Left colon (tissue), 2 donors: Measurements from ENCODE around the gene GNS. TPM values are rescaled to one million over a fixed set of nuclear protein-coding genes. Genes with fewer than 3 reads are reported as not detected.
"Not testable (repeated sequence)": the region's sequence is repeated elsewhere in the genome, so short reads cannot be mapped to it uniquely, and the experiment has no call there.

Experiments
- ATAC-seq: fragments of 200-7000 bp; cut with Tn5 transposase; one replicate; pipeline ENCODE4 v1.9.1; 2020; ENCODE audit warnings: mild to moderate bottlenecking, moderate library complexity
- DNase-seq, 2 donors: peaks; one replicate each; pipeline ENCODE4 v3.0.0-alpha.2; 2020
- intact Hi-C, 2 donors: fragments of 100-400 bp; cut with DNase I in 1 of 2; cut with micrococcal nuclease in 1 of 2; formaldehyde crosslinking; loops; one replicate each; pipeline versions ENCODE4 v1.11.2 to v1.14.0; 2022; cut with DNase I, micrococcal nuclease
- total RNA-seq, 2 donors: library from RNA; stranded (reverse); fragmentation: NEBNext Ultra II Directional; extraction: Animal tissue kit (Norgen Biotek cat#: 25700); gene quantifications; one replicate each; pipeline ENCODE4 v1.2.1, GENCODE V29; 2021
- donor health status: DM: no; HTN: no; CAD: no.
- donor health status: DM: yes; HTN: yes; CAD: no.

Gene GNS
- total RNA-seq, 2 donors from 2014 or later: 59.6 to 70.8 TPM

DNA sequence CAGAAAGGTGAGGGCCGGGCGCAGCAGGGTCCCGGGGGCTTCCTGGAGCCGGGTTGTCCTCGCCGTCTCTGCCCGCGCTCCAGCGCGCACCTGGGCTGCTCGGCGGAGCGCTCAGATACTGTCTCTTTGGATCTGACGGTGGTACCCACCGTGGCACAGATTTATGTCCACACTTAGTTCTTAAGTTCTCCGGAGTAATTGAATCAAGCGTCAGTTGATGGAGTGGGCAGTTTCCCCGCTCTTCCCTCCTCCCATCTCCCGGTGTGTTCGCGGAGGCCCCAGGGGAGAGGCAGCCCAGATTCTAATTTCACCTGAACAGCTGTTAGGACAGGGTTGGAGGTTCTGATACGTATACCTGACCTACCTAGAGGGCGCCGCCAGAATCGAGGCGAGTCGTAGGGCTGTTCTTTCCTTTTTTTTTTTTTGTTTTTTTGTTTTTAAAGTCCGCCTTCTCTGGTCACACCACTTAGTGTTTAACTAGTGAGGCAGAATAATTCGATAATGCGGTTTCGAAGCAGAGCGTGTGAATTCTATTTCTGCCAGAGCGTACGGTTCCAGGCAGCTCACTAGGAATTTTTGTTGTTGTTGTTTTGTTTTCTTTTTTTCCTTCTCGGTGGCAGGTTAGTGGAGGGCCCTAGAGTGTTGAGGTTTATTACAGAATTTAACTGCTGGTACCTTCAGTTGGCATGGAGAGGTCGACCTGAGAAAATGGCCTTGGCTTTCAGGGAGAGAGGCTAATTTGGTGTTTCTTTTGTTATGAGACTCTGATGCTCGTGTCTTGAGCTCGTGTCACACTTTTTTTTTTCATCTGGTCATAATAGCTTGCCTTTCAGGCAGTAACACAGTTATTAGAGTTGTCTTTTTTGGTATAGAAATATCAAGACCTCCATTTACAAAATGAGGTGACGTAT is 22.3 kb upstream of the GNS start:
- intact Hi-C loops: no loop called here
- ATAC-seq (peak; percentile 48), DNase-seq (peak; percentile 28 to 46)

DNA sequence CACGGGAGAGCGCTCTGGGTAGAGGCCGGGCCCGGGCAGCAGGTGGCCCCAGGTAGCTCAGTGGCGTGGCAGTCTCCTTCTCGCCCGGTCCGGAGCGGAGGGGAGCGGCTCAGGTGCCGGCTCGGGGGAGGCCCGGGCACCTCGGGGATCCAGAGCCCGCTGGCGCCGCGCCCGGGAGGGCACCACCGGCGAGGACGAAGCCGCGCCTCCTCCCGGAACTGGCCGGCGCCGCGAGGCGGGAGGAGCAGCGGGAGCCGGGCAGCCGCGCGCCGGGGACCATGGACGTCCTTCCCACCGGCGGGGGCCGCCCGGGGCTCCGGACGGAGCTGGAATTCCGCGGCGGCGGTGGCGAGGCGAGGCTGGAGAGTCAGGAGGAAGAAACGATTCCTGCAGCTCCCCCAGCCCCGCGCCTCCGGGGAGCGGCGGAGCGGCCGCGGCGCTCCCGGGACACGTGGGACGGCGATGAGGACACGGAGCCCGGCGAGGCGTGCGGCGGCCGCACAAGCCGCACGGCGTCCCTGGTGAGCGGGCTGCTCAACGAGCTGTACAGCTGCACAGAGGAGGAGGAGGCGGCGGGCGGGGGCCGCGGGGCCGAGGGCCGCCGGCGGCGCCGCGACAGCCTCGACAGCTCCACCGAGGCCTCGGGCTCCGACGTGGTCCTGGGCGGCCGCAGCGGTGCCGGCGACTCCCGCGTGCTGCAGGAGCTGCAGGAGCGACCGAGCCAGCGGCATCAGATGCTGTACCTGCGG is 21.5 kb upstream of the GNS start:
- DNase-seq: peak; percentile 62 to 79
- intact Hi-C loops: no loop called here
- peak; percentile 81 for ATAC-seq

DNA sequence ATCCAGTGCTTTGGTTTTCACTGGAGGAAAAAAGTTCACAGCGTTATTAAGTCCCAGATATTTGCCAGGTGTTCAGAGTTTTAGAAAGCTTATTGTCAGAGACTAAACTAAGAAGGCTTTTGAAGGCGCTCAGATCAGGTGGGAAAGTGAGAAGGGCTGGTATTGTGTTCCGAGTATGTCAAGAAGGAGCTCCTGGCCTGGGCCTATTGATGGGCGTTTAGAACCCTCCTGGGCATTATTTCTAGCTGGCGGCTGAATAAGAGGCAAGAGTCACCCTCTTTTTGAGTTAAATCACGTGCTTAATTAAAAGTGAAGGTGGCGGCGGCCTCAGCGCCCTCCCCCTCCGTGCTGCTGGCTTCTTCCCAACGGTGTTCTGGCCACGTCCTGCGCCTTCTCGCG is 20.9 kb upstream of the GNS start:
- no peak for DNase-seq
- intact Hi-C loops: no loop called here
- ATAC-seq: no peak

DNA sequence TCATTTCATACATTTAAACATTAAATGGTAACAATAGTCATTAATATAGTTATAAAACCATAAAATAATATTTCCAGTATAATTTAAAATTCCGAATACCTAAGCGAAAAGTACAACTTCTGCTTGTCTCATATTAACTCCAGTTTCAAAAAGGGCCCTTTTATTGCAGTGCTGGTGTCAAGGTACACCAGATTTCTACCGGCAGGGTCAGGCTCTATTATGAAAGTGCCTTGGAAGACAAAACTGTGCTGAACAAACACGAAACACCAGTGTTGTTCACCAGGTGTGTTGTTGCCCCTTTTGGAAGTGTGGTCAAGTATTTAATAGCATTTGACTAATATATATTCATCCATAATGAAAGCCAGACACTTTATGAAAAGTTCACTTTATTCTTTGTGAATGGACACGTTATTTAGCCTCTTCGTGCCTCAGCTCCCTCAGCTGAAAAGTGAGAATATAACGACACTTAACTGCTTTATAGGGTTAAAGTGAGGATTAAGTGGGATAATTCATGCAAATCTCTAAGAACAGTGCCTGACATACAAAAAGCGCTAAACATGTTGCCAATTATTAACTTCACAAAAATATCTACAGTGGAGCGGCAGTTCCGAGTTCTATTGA is 20.3 kb upstream of the GNS start:
- intact Hi-C loops: no loop called here
- DNase-seq (no peak), ATAC-seq (peak; percentile 46)

DNA sequence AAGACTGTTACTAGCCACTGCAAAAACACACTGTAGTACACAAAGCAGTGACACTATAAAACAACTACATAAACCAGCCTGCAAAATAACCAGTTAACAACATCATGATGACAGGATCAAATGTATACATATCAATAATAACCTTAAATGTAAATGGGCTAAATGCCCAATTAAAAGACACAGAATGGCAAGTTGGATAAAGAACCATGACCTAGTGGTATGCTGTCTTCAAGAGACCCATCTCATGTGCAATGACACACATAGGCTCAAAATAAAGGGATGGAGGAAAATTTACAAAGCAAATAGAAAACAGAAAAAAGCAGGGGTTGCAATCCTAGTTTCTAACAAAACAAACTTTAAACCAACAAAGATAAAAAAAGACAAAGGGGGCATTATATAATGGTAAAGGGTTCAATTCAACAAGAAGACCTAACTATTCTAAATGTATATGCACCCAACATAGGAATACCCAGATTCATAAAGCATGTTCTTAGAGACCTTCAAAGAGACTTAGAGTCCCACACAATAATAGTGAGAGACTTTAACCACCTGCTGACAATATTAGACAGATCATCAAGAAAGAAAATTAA is 16.0 kb upstream of the GNS start:
- ATAC-seq, DNase-seq, intact Hi-C loops: not testable (repeated sequence)

DNA sequence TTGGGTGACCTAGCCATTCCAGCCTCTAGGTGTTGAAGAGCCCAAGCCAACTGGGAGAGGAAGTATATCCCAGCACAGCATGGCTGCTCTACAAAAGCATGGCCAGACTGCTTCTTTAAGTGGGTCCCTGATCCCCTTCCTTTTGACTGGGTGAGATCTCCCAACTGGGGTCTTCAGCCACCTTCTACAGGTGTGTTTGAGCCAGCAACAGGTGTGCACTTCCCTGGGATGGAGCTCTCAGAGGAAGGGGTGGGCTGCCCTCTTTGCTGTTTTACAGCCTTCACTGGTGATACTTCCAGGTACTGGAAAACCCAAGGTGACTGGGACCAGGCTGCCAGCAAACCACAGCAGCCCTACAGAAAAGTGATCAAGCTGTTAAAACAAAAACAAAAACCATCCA is 14.2 kb upstream of the GNS start:
- no peak for ATAC-seq
- intact Hi-C loops: no loop called here
- no peak for DNase-seq

DNA sequence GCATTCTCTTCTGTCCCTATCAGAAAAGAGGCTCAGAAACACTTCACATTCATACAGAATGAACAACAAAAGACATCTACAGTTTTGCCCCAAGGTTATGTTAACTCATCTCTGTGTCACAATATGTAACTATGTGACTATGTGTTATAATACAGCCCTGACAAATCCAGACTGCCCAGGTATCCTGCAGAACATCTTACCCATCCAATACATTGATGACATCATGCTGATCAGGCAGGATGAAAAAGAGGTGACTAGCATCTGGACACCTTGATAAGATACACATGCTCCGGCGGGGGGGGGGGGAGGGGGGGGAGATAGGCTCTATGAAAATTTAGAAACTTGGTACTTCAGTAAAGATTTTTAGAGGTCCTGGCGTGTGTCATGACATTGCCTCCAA is 8.3 kb upstream of the GNS start:
- DNase-seq (no peak), ATAC-seq (no peak)
- intact Hi-C loops: no loop called here

DNA sequence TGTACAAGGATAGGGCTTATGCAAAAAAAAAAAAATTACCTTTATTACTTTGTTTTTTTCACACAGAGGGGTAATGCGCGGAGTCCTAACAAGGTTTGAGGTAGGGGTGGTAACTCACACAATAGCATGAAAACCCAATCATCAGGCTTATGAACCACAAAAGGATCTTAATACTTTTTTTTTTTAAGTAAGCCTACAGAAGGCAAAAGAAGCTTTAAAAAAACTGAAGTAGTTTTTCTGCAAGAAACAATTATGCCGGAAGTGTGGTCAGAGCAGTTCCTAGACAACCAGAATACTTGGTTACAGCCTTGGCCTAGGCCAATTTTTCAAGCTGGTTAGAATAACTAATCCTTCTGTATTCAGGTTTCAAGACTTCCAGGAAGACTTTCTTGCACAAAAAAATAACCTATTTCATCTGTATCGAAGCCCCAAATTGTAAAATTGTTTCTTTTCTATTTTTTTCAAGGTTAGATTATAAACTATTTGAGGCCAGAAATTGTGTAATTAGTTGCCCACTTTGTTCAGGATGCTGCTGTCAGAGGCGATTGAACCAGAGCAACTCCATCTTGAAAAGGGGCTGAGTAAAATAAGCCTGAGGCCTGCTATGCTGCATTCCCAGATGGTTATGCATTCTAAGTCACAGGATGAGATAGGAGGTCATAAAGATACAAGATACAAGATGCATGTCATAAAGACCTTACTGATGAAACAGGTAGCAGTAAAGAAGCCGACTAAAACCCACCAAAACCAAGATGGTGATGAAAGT is 1.8 kb upstream of the GNS start:
- intact Hi-C loops: no loop called here
- no peak for ATAC-seq
- DNase-seq: no peak

DNA sequence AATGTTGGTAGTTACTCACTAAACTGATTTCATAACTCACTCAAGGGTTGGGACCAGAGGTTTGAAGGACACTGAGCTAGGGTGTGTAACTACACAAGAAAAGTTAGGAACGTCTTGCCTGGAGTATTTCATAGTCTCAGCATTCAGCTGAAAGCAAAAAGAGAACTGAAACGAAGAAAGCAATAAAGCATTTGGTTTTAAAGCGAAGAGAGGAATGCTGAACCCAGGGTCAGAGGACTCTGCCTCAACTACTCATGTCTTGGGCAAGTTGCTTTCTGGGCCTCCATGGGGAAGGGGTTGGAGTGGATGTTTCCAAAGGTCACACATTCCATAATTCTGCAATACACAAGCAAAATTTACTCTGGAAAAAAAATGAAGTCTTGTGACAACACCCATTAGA is 1.4 kb downstream of the GNS start:
- ATAC-seq: no peak
- no peak for DNase-seq
- intact Hi-C loops: no loop called here

DNA sequence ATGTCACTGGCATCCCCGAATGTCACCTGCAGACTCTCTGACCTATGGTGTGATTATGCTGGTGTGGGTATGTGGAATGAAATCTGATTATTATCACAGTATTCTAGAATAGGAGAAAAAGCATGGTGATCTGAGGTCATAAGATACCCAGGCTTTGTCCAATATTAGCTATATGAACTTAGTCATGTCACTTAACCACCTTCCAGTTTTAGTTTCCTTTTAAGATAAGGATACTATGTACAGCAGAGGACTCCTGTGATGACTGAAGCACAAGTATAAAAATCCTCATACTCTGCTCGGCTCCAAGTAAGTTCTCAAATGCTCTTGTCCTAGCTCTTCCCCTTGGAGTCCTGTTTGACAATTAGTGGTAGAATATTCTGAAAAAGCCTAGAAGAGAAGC is 2.8 kb downstream of the GNS start:
- ATAC-seq (no peak), DNase-seq (no peak)
- intact Hi-C loops: no loop called here

DNA sequence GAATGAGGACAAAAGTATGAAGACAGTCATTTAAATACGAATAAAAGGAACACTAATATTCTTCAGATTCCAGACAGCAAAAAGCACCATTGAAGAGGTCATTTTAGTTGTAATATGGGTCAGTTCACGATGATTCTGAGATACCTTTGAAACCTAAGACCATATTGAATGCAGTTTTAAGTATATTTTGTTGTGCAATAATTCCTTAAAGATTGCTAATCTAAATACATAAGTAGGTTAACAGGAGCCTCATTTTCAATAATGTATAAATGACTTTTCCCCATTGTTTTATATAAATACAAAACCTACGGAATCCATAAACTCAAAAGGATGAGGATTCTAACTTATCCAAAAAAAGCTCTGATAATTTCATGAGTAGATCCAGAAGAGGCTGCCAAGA is 5.8 kb downstream of the GNS start:
- no peak for DNase-seq

DNA sequence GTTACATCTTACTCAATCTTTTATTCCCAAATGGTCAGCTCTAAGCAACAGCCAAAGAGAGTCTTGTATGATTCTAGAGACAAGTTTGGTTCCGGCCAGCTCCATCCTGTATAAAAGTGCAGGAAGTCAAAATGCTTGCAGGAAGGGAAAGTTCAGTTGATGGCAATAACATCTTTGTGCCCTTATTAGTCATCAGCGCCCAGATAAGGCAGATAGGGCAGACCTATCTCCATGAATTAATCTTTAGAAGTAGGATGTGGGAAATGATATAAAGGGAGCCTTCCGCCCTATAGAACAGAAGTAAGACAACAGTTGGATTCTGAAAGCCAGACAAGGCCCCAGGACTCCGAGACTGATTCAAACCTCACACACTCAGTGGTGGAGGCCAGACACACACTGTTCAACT is 6.4 kb downstream of the GNS start:
- intact Hi-C loops: no loop called here
- no peak for ATAC-seq
- no peak for DNase-seq

More for the DNA sequence above, 5.8 kb downstream of the GNS start:
- ATAC-seq: no peak
- intact Hi-C loops: no loop called here

DNA sequence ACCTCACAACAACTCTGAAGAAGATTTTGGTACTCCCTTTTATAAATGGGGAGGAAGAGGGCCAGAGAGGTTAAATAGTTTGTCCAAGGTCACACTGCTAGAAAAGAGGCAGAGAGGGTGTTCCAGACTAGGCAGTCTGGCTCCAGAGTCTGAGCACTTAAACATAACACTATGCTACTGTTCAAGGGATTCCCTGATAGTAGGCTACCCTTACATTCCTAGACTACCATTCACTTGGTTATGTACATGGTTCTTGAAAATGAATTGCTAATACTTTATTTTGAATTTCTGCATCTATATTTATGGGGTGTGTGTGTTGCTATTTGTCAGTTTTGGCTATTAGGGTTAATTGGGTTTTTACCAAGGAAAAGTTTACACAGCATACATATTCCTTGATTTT is 7.2 kb downstream of the GNS start:
- no peak for DNase-seq
- intact Hi-C loops: no loop called here
- ATAC-seq: no peak

DNA sequence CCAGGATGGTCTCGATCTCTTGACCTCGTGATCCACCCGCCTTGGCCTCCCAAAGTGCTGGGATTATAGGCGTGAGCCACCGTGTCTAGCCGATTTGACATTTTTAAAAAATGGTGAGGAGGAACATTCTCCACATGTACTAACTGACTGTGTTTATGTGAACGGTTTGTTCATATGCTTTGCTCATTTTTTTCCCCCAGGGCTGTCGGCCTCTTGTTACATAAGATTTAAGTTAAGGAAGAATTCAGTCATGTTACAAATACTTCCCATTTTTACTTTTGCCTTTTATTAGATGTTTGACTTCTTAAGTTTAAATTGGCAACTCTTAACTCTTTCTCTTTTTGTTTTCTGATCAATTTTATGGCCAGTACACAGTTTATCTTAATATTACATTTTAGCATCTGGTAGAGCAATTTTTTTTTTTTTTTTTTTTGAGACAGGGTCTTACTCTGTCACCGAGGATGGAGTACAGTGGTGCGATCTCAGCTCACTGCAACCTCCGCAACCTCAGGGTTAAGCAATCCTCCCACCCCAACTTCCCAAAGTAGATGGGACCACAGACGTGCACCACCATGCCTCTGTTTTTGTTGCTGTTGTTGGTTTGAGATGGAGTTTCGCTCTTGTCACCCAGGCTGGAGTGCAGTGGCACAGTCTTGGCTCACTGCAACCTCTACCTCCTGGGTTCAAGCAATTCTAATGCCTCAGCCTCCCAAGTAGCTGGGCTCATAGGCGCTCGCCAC is 9.6 kb downstream of the GNS start:
- intact Hi-C loops: no loop called here
- DNase-seq: no peak
- ATAC-seq: no peak

DNA sequence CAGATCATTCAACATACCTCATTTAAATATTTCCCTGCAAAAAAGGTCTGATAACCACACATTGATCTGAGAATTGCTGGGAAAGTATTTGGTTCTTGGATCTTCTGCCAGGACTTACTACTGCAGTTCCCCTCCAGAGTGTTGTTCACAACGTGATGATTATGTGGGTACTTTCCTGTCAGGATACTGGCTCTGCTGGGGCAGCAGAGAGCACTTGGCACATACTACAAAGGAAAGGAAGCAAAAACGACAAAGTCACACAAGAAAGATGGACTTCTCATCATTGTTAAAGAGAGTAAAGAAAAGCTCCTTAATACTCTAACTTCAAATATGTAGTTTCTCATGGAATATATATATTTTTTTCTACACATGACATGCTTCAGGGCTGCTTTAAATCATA is 11.5 kb downstream of the GNS start:
- no peak for DNase-seq

DNA sequence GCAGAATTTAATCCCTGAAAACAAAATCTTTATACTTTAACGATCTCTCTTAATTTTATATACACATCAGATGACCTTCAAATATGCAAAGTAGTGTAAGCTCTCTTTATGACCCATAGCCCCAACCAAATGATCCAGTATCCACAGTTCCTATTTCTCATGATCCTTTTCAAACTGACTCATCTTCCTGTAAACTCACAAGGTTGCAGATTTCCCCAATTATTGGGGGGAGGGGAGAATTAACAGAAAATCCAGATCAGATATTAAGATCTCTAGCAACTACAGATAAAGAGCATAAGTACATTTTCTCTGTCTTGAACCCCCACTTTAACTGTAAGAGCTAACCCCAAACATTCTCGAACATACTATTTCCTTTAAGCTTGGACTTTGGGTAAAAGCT is 12.5 kb downstream of the GNS start:
- ATAC-seq (no peak), DNase-seq (no peak)
- intact Hi-C loops: no loop called here

More for the DNA sequence above, 11.5 kb downstream of the GNS start:
- intact Hi-C loops: no loop called here
- ATAC-seq: no peak

DNA sequence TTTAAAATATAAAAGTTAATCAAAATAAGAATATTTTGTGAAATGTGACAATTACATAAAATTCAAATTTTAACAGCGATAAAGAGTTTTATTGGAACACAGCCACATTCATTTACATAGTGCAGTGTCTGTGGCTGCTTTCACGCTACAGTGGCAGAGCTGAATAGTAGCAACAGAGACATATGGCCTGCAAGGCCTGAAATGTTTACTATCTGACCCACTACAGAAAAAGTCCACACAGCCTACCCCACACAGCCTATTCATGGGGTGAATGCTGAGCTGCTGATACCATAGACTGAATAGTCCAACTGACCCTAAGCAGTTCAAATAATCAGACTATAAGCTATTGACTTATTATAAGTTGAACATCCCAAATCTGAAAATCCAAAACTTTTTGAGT is 13.2 kb downstream of the GNS start:
- ATAC-seq: no peak

DNA sequence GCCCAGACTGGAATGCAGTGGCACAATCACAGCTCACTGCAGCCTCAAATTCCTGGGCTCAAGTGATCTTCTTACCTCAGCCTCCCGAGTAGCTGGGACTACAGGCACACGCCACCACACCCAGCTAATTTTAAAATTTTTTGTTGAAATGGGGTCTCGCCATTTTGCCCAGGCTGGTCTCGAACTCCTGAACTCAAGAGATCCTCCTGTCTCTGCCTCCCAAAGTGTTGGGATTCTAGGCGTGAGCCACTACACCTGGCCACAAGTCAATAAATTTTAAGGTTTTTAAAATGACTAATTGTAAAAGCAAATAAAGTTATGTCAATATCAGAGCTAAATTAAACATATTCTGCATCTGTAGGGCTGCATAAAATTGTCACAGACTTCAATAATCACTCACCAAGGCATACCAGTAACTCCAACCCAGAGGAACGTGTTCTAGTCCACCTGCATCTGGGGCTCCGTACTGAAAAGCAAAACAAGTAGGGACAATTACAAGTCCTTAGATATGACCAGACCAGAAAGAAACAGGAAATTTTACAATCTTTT is 13.9 kb downstream of the GNS start:
- ATAC-seq (peak; percentile 15), DNase-seq (no peak)
- intact Hi-C loops: no loop called here

More for the DNA sequence above, 13.2 kb downstream of the GNS start:
- intact Hi-C loops: no loop called here
- DNase-seq: no peak
